Activated T-cell treated with anti-CD3 and anti-CD28 coated beads, Interleukin-2, amount 50 U/mL, for 4 hours (primary cell): ENCODE data around the gene FHIT. TPM values are rescaled to one million over a fixed set of nuclear protein-coding genes. Genes with fewer than 3 reads are reported as not detected.
A peak's percentile ranks its signal among the peaks of the same experiment; 100 is the strongest.
"Not testable (repeated sequence)": the region's sequence is repeated elsewhere in the genome, so short reads cannot be mapped to it uniquely, and the experiment has no call there.

ENCODE experiments used
- ATAC-seq, 2 donors: fragments of 200-7000 bp; cut with Tn5 transposase; one replicate each; pipeline ENCODE4 v1.10.0; 2021
- DNase-seq: peaks from one replicate; pipeline ENCODE4 v3.0.0-alpha.2; 2020
- H3K27me3 Mint-ChIP-seq: one replicate; pipeline ENCODE4 v1.8.0; 2021; ENCODE audit warnings: low read depth, mixed read lengths
- H3K36me3 Mint-ChIP-seq: one replicate; pipeline ENCODE4 v1.8.0; 2022; ENCODE audit warnings: mixed read lengths; ENCODE audit not compliant: insufficient read depth
- H3K4me1 Mint-ChIP-seq: one replicate; pipeline ENCODE4 v1.8.0; 2021; ENCODE audit warnings: low read depth, mixed read lengths
- H3K4me3 Mint-ChIP-seq: one replicate; pipeline ENCODE4 v1.8.0; 2021; ENCODE audit warnings: mild to moderate bottlenecking, moderate library complexity, mixed read lengths
- H3K9me3 Mint-ChIP-seq: one replicate; pipeline ENCODE4 v1.8.0; 2021; ENCODE audit warnings: mixed read lengths
- total RNA-seq, 3 donors: library from RNA; stranded (reverse); gene quantifications; one replicate each; pipeline ENCODE4 v1.2.1, GENCODE V29; 2021

The FHIT gene
- total RNA-seq, 3 donors from 2014 or later: 0.66 to 5.5 (median 2.4) TPM

DNA sequence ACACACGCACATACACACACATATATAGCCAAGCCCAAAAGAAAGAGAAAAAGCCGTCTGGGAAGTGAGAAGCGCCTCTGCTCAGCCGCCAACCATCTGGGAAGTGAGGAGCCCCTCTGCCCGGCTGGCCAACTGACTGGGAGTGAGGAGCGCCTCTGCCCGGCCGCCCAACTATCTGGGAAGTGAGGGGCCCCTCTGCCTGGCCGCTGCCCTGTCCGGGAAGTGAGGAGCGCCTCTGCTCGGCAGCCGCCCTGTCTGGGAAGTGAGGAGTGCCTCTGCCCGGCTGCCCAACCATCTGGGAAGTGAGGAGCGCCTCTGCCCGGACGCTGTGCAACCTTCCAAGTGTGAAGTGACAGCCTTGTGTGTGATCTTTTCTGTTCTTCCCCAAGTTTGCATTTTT, 49.2 kb downstream of the FHIT start:
- no peaks in the 10 kb centered on the region for H3K9me3 Mint-ChIP-seq
- DNase-seq: no peak
- H3K4me1 Mint-ChIP-seq: no peaks in the 10 kb centered on the region
- H3K27me3 Mint-ChIP-seq: no peaks in the 10 kb centered on the region
- H3K36me3 Mint-ChIP-seq: peaks cover 2% of the 10 kb centered on the region
- no peak for ATAC-seq
- H3K4me3 Mint-ChIP-seq: no peak overlapping the region

DNA sequence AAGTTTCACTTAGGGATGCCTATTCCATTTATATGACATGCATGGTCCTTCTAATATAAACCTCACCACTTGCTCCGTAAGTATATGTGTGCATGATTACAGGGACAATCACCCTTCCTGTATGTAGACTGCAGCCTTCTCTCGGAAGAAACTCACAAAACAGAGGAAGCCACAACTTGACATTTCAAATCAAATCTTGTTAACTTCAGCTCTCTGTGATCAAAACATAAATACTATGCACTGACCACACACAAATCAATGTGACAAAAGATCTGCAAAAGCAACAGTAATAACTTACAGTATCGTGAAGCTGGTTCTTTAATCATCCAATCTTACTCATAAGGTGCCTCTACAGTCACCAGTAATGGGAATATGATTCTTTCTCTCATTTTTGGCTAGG, 50.2 kb downstream of the FHIT start:
- ATAC-seq: no peak

DNA sequence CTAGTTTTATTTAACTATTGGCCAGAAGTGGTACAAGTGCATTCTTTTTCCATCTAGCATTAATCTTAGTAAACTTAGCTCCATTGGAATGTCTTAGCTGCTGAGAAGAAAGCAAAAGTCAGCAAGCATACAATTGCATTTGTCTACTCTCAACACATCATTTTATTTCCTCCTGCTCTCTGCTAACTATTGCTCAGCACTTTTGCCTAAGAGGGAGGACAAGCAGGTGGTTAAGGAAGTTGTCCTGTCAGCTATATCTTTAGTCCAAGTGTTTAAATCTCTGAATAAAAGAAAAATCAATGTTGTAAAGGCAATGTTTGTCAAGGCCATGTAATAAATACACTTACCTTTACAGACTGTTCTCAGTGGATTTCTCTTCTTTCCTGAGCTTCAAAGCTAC, 51.0 kb downstream of the FHIT start:
- peaks cover 2% of the 10 kb centered on the region for H3K36me3 Mint-ChIP-seq
- no peaks in the 10 kb centered on the region for H3K27me3 Mint-ChIP-seq
- H3K9me3 Mint-ChIP-seq: no peaks in the 10 kb centered on the region
- no peaks in the 10 kb centered on the region for H3K4me1 Mint-ChIP-seq
- H3K4me3 Mint-ChIP-seq: no peak overlapping the region
- DNase-seq (no peak), ATAC-seq (no peak)

More for the DNA sequence above, 50.2 kb downstream of the FHIT start:
- Mint-ChIP-seq H3K36me3 (peaks cover 2% of the 10 kb centered on the region), H3K4me1 (no peaks in the 10 kb centered on the region), H3K27me3 (no peaks in the 10 kb centered on the region), H3K4me3 (no peak overlapping the region), H3K9me3 (no peaks in the 10 kb centered on the region)
- DNase-seq: no peak

DNA sequence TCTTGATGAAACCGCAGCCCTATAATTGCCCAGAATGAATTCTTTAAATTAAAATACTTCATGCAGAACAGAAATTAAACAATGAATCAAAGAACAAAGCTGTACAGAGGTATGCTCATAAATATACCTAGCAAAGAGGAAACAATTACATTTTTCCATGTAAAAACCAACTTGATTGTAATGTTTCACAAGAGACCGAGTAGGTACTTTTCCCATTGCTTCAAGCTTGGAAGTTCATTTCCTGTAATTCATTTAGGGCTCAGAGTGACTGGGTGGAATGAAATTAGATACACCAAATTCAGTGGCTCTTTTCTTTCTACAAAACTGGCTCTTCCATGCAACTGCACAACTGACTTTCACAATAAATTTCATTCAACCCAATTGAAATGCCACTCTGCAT, 51.4 kb downstream of the FHIT start:
- ATAC-seq (no peak), DNase-seq (no peak)
- peaks cover 2% of the 10 kb centered on the region for H3K36me3 Mint-ChIP-seq
- no peaks in the 10 kb centered on the region for H3K4me1 Mint-ChIP-seq
- H3K9me3 Mint-ChIP-seq: no peaks in the 10 kb centered on the region
- H3K4me3 Mint-ChIP-seq: no peak overlapping the region
- H3K27me3 Mint-ChIP-seq: no peaks in the 10 kb centered on the region

DNA sequence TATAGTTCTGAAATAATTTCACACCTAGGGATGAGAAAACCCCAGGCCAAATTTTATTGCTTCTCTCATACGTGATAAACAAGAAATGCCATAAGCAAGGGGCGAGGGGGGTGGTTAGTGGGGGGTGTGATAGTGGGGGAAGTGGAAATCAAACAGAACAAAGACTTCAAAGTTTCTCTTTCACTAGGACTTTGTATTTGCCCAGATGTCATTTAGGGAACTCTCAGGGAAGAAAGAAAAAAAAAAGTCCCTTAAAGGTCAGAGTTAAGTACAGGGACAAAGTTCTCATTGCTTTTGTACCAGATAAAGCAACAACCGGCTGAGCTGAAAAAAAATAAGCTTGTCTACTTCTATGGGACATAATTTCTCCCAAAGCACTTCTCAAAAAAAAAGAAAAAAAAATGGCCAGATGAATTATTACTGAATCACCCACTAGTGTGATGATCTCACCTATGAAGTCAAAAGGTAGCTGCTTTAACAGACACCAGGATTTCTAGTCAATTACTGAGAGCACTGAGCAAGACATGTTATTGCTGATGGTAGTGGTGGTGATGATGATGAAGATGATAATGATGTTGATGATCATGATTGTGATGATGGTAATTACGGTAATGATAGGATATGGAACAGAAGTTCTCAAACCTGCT, 56.2 kb downstream of the FHIT start:
- H3K27me3 Mint-ChIP-seq: no peaks in the 10 kb centered on the region
- no peak for ATAC-seq
- H3K4me3 Mint-ChIP-seq: no peak overlapping the region
- no peaks in the 10 kb centered on the region for H3K4me1 Mint-ChIP-seq
- H3K36me3 Mint-ChIP-seq: peaks cover 6% of the 10 kb centered on the region
- no peak for DNase-seq
- H3K9me3 Mint-ChIP-seq: no peaks in the 10 kb centered on the region

DNA sequence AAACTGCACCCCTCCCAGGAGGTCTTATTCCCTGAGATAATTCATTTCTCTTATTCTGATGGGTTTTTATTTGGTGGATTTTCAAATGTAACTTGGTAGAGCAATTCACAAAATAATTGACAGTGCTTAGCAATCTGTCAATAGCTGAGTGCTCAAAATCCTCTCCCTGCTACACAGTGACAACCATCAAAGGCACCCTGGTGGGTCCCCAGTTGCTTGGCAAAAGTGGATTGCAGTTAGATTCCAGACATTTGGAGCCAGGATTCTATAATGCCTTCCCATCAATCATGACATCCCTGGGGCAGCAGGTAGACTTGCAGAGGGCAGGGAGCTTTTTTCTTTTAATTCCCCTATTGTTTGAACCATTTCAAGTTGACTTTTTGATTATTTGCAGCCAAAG, 59.0 kb downstream of the FHIT start:
- peaks cover 4% of the 10 kb centered on the region for H3K36me3 Mint-ChIP-seq
- no peaks in the 10 kb centered on the region for H3K27me3 Mint-ChIP-seq
- H3K4me3 Mint-ChIP-seq: no peak overlapping the region
- ATAC-seq (no peak), DNase-seq (no peak)
- no peaks in the 10 kb centered on the region for H3K4me1 Mint-ChIP-seq
- H3K9me3 Mint-ChIP-seq: peaks cover 4% of the 10 kb centered on the region

DNA sequence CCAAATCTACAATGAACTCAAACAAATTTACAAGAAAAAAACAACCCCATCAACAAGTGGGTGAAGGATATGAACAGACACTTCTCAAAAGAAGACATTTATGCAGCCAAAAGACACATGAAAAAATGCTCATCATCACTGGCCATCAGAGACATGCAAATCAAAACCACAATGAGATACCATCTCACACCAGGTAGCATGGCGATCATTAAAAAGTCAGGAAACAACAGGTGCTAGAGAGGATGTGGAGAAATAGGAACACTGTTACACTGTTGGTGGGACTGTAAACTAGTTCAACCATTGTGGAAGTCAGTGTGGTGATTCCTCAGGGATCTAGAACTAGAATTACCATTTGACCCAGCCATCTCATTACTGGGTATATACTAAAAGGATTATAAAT, 61.0 kb downstream of the FHIT start:
- not testable (repeated sequence) for H3K4me3 Mint-ChIP-seq, H3K9me3 Mint-ChIP-seq, DNase-seq, H3K27me3 Mint-ChIP-seq, H3K36me3 Mint-ChIP-seq, H3K4me1 Mint-ChIP-seq, ATAC-seq

DNA sequence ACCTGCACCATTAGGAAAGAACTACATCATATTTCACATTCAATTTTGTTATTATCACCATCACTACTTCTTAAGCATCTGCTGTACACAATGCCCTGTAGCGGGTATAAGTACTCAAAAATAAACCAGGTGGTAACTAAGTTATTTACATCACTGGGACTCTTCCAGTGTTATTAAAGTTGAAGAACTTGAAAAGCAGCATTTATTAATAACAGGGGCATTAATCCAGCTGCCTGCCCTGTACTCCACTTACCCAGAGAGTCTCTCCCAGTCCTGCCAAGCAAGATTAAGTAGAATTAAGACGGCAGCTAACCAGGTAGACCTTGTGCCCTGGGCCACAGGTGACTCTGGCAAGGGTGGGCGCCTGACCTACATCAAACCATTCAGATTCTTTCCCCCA, 65.2 kb downstream of the FHIT start:
- H3K9me3 Mint-ChIP-seq: peaks cover 4% of the 10 kb centered on the region
- DNase-seq (no peak), ATAC-seq (no peak)
- no peaks in the 10 kb centered on the region for H3K27me3 Mint-ChIP-seq
- no peak overlapping the region for H3K4me3 Mint-ChIP-seq
- H3K4me1 Mint-ChIP-seq: peaks cover 3% of the 10 kb centered on the region
- no peaks in the 10 kb centered on the region for H3K36me3 Mint-ChIP-seq

DNA sequence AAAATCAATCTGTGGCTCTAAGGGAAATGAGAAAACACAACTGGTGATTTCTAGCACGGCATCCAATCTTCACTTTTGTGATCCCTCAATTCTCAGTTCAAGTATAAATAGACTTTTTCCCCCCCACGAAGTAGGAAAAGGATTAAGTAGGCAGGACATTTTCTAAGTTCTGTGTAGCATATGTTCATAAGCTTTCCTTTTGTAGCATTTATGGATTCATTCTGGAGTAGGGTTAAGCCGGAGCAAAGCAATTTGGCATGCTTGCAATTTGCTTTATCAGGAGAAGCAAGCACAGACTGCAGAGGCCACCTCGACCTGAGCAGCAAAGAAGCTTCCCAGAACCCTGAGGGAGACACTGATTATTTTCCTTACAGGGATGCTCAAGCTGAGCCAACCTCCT, 66.3 kb downstream of the FHIT start:
- Mint-ChIP-seq H3K36me3 (no peaks in the 10 kb centered on the region), H3K27me3 (no peaks in the 10 kb centered on the region), H3K4me3 (no peak overlapping the region), H3K4me1 (peaks cover 3% of the 10 kb centered on the region), H3K9me3 (peaks cover 4% of the 10 kb centered on the region)
- DNase-seq: no peak
- ATAC-seq: no peak

DNA sequence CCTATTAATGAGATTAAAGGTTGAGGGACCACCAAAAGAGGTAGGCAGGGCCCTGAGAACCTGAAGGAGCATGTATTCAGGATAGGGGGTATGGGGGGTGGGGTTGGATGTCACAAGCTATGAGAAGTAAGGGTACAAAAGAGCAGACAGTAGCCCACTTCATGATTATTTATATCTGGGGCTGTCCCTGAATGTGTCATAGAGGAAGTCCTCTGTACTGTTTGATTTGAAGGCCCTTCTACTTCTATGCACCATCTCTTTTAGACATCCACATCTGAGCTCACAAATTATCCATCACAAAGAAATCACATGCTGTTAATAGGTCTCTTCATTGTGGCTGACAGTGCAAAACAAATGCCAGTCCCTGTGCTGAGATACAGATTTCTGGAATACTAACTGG, 68.6 kb downstream of the FHIT start:
- Mint-ChIP-seq H3K4me1 (peaks cover 3% of the 10 kb centered on the region), H3K4me3 (no peak overlapping the region), H3K36me3 (no peaks in the 10 kb centered on the region), H3K27me3 (no peaks in the 10 kb centered on the region), H3K9me3 (peaks cover under 1% of the 10 kb centered on the region)
- ATAC-seq (no peak), DNase-seq (no peak)

DNA sequence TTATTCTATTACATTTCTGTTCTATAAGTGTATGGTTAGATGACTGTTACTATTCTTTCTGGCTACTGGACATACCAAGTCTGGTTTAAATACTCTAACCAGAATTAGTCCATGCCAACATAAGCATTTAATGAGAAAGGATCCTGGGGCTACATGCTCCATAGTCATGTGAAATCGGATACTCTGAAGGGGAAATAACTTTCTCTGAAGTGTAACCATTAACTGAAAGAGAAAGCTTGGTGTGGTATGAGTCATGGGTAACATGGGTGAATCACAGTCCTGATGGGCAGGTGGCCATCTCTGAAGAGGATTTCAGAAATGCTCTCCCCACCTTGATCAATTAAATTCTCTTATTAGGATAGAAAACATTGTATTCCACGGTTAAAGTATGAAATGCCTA, 69.4 kb downstream of the FHIT start:
- H3K36me3 Mint-ChIP-seq: no peaks in the 10 kb centered on the region
- DNase-seq: no peak
- peaks cover 3% of the 10 kb centered on the region for H3K4me1 Mint-ChIP-seq
- ATAC-seq: peak in 1 of 2 donors; percentile 52
- no peaks in the 10 kb centered on the region for H3K9me3 Mint-ChIP-seq
- no peaks in the 10 kb centered on the region for H3K27me3 Mint-ChIP-seq
- H3K4me3 Mint-ChIP-seq: no peak overlapping the region

DNA sequence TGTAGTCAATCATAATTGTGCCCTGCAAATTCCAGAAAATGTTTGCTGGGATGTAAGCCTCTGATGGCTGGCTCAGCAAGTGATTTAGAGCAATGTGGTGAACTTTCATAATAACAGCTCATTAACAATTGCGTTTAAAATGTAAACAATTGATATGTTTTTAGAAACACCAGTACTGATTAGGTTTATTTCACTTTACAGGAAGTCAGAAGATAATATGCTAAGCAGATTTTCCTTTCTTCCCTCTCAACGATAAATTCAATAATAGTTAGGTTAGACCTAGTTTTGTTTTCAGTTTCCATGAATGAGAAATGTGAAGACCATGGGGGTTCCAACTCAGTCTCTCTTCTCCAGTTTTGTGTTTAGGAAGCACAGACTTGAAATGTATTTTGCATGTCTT, 71.0 kb downstream of the FHIT start:
- Mint-ChIP-seq H3K9me3 (no peaks in the 10 kb centered on the region), H3K27me3 (no peaks in the 10 kb centered on the region), H3K4me1 (peaks cover 3% of the 10 kb centered on the region), H3K4me3 (no peak overlapping the region), H3K36me3 (no peaks in the 10 kb centered on the region)
- ATAC-seq: no peak
- no peak for DNase-seq

DNA sequence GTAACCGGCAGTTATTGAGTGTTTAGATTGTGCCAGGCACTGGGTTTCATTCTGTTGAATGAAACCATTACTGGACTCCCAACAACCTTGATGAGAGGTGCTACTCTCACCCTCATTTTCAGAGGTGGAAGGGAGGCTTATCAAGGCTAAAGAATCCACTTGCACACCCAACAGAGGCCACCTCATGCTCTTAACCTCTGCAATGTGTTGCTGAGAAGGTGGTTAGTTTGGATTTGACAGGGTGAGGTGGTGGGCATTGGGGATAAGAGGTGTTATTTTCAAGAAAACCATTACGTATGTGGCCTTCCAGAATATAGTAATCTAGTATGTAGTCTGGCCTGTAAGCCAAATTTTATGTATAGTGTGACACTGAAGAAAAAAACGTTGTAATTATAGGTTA, 73.1 kb downstream of the FHIT start:
- Mint-ChIP-seq H3K4me3 (no peak overlapping the region), H3K36me3 (no peaks in the 10 kb centered on the region), H3K4me1 (peaks cover 1% of the 10 kb centered on the region), H3K9me3 (no peaks in the 10 kb centered on the region), H3K27me3 (no peaks in the 10 kb centered on the region)
- ATAC-seq (no peak), DNase-seq (no peak)

DNA sequence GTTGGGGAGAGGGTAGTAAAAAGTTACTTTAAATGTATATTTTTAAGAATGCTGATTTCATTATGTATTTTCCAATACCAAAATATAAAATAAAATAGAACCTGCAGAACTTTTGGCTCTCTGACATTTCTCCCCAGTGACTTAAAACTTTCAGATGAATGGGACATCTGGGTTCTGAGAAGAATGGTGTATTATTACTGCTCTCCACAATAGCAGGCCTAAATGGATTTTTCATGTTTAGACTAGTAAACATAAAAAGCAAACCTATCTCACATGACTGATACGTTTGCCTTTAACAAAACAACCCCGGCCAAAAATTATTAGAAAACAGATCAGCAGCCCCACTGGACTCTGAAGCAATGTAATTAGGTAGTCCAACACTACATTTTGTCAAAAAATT, 73.8 kb downstream of the FHIT start:
- no peaks in the 10 kb centered on the region for H3K27me3 Mint-ChIP-seq
- ATAC-seq: no peak
- no peaks in the 10 kb centered on the region for H3K36me3 Mint-ChIP-seq

DNA sequence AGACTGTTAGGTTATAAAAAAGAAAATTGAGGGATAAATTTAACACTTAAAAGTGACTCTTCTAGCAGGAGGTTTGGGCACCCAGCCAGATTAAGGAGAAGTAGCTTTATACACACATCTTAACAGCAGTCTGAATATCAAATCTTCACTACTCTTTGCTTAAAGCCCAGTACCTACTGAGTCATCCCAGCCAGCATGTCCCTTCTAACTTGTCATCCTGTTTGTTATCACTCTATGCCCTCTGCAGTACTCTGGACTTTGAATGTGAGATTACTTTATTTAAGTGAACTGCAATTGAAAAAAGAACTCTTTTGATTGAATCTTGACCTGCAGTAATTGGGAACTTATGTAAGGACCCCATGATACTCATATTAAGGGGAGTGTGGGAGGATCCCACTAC, 77.6 kb downstream of the FHIT start:
- ATAC-seq (no peak), DNase-seq (no peak)
- Mint-ChIP-seq H3K4me1 (no peaks in the 10 kb centered on the region), H3K27me3 (no peaks in the 10 kb centered on the region), H3K9me3 (no peaks in the 10 kb centered on the region), H3K4me3 (no peak overlapping the region), H3K36me3 (no peaks in the 10 kb centered on the region)

More for the DNA sequence above, 73.8 kb downstream of the FHIT start:
- Mint-ChIP-seq H3K9me3 (no peaks in the 10 kb centered on the region), H3K4me1 (no peaks in the 10 kb centered on the region), H3K4me3 (no peak overlapping the region)
- no peak for DNase-seq

DNA sequence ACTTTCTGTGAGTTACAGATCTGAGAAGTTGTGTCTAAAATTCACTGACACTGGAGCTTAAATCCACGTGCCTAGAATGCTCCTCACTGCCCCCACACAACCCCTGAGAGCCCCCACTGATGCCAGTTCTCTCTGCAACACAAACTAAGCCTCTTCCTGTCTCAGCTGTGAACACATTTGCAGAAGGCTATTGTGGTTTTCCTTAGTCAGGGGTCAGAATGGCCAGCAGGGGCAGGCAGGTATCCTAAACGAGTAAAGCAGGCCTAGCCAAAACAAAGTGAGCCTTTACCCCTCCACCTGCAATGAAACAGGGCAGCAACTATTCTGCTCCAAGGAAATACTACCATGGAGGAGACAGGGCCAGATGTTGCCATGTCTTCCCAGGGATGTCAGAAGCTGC, 78.6 kb downstream of the FHIT start:
- H3K9me3 Mint-ChIP-seq: no peaks in the 10 kb centered on the region
- no peak for DNase-seq
- H3K4me1 Mint-ChIP-seq: no peaks in the 10 kb centered on the region
- no peak for ATAC-seq
- H3K27me3 Mint-ChIP-seq: no peaks in the 10 kb centered on the region
- no peak overlapping the region for H3K4me3 Mint-ChIP-seq
- no peaks in the 10 kb centered on the region for H3K36me3 Mint-ChIP-seq
